PC-9 (cell line): ENCODE data around the gene INTS11.

Experiments
- EZH2 ChIP-seq: fragments of 200-600 bp; sonication (generic); IDR thresholded peaks from 2 replicates; pipeline ENCODE4 v1.8.0; 2017; ENCODE audit warnings: antibody characterized with exemption, low read depth
- TF ChIP-seq, protein P1 (sequence below): fragments of 200-600 bp; sonication (generic); conservative IDR thresholded peaks from 2 replicates; pipeline ENCODE4 v1.6.1; 2017; ENCODE audit warnings: mixed run types, antibody characterized with exemption, mild to moderate bottlenecking, moderate library complexity

DNA sequence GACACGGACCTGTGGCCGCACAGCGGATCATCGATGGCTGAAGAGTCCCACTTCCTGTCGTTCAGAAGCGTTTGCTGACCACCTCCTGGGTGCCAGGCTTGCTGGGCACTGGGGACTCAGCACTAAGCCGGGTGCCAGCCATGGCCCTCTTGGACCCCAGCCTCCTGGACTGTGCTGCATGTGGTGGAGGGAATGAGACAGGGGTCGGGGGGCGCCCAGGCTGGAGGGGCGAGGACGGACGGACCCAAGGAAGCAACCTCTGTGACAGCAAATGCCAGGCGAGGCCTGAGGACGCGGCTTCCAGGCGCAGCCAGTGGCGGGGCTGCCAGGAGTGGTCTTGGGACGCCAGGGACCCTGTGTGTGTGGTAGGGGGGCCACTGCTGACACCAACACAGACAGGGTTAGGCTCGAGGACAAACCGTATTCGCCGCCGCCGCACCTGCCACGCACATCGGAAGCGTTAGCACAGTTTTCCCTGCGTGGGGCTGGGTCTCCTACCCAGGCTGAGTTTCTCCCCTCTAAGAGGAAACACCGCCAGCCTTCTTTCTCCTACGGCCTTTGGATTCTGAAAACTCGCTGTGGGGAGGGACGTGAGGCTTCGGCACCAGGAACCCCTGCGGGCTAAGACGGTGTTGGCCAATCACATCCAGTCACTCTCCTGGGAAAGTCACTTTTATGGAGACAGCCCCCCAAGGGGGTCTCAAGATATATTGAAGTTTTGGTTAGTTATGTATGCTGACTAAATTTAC, 36.9 kb upstream of the INTS11 start:
- no peak for TF ChIP-seq EZH2
- TF ChIP-seq, protein P1, sequence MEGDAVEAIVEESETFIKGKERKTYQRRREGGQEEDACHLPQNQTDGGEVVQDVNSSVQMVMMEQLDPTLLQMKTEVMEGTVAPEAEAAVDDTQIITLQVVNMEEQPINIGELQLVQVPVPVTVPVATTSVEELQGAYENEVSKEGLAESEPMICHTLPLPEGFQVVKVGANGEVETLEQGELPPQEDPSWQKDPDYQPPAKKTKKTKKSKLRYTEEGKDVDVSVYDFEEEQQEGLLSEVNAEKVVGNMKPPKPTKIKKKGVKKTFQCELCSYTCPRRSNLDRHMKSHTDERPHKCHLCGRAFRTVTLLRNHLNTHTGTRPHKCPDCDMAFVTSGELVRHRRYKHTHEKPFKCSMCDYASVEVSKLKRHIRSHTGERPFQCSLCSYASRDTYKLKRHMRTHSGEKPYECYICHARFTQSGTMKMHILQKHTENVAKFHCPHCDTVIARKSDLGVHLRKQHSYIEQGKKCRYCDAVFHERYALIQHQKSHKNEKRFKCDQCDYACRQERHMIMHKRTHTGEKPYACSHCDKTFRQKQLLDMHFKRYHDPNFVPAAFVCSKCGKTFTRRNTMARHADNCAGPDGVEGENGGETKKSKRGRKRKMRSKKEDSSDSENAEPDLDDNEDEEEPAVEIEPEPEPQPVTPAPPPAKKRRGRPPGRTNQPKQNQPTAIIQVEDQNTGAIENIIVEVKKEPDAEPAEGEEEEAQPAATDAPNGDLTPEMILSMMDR, result no peak
